Muscle of arm (tissue), 14 donors: ENCODE results near the gene CD163. TPM values are rescaled to one million over a fixed set of nuclear protein-coding genes. Genes with fewer than 3 reads are reported as not detected.
"Not testable (repeated sequence)": the region's sequence is repeated elsewhere in the genome, so short reads cannot be mapped to it uniquely, and the experiment has no call there.

ENCODE experiments used
- DNase-seq: peaks from one replicate; pipeline ENCODE4 v3.0.0-alpha.2; 2013
- long read RNA-seq, 11 donors: transcript quantifications; one replicate each; lab custom pipeline, GENCODE V29; 2026
- polyA plus RNA-seq, 12 donors: library from polyadenylated mRNA; unstranded; fragments of 120-200 nt; gene quantifications; one replicate each; pipeline ENCODE4 v1.2.1, GENCODE V29; 2013; ENCODE audit not compliant: insufficient read length in 12 of 12

CD163 gene
- 10 to 100 TPM in 9 of 12 donors, 1 to 10 TPM in 2, not detected in 1; 8.1 to 19.9 (median 15.9) TPM for polyA plus RNA-seq
- long read RNA-seq, donor 1 = 0 reads
- long read RNA-seq, donor 2, partial matches to known transcripts = 0 of 1 reads
- long read RNA-seq, donor 2, other reads (novel, unspliced or antisense) = 0 of 1 reads
- long read RNA-seq, donor 3, full-length matches to known transcripts = 1 of 1 reads
- long read RNA-seq, donor 3, partial matches to known transcripts = 0 of 1 reads
- long read RNA-seq, donor 3, other reads (novel, unspliced or antisense) = 0 of 1 reads
- long read RNA-seq, donor 4, partial matches to known transcripts = 0 of 2 reads
- long read RNA-seq, donor 4, other reads (novel, unspliced or antisense) = 0 of 2 reads
- long read RNA-seq, donor 5 = 0 reads
- long read RNA-seq, donor 6 = 0 reads
- long read RNA-seq, donor 7 = 0 reads
- long read RNA-seq, donor 8, full-length matches to known transcripts = 1 of 1 reads
- long read RNA-seq, donor 8, partial matches to known transcripts = 0 of 1 reads
- long read RNA-seq, donor 8, other reads (novel, unspliced or antisense) = 0 of 1 reads
- long read RNA-seq, donor 9, partial matches to known transcripts = 0 of 2 reads
- long read RNA-seq, donor 9, other reads (novel, unspliced or antisense) = 0 of 2 reads
- long read RNA-seq, donor 10, transcript CD163-203 (17 exons, 3,701 nt) = major isoform, 5 of 5 reads
- long read RNA-seq, donor 10, partial matches to known transcripts = 0 of 5 reads
- long read RNA-seq, donor 10, other reads (novel, unspliced or antisense) = 0 of 5 reads
- long read RNA-seq, donor 11, partial matches to known transcripts = 0 of 1 reads
- long read RNA-seq, donor 11, other reads (novel, unspliced or antisense) = 0 of 1 reads

DNA sequence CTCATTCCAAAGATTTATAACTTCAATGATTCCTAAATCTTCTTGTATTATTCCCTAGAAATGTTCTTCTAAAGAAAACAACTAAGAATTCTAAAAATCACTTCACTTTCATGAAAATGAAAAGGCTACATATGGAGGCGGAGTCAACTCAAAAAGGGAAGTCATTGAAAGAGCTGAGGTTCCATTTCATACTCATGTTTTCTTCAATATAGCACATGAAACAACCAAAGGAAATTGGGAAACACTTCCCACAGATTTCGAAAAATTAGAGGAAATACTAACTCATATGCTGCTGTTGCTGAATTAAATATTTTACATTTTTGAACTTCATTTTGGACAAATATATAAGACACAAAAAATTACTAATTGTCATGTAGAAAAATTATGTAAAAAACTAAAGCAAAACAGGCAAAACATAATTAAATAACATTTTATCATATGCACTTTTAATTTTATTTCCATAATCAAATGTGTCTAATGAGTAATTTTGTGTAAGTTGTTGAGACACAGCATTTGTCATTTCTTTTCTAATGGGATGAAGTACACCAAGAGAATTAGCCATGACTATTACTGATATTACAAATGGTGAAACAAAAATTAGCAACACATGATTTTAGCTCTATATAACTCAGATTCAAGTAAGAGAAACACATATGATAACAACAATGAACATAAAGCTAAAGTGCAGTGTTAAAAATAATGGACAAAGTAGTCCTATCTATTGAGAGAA, at the start of gene CD163:
TSS of gene CD163 (minus strand) at position 92 of the 730 bp plus-strand sequence. CDS start at position 5, 87 bp downstream.
- peak; percentile 12 for DNase-seq

DNA sequence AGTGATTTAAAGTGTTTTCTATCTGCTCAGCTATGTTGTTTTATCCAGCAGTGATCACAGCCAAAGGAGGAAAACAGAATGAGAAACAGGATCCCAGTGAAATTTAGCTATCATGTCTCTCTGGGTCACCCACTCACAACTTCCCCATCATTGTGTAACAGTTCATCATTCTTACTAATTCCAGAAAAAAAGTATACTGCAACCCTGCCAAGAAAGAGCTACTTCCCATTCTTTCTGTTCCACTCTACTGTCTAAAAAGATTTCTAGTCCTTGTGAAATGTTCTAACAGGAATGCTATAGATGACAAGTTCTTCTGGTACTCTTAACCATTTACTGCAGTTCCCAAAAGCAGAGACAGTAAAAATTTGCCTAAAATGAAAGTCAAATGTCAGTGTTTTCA, 39.2 kb upstream of the CD163 start:
- DNase-seq = no peak

DNA sequence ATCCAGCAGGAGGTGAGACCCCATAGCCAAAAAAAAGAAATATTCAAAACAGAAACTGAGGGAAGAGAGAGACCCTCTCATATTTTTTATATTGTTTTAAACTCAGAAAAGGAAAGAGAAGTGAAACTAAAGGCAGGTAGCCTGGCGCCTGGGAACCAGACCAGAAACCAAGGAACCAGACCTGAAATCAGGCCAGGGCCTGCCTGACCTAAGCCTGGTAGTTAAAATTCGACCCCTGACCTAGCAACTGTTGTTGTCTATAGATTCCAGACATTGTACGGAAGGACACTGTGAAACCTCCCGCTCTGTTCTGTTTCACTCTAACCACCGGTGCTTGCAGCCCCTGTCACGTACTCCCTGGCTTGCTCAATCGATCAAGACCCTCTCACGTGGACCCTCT, 38.5 kb upstream of the CD163 start:
- no peak for DNase-seq

DNA sequence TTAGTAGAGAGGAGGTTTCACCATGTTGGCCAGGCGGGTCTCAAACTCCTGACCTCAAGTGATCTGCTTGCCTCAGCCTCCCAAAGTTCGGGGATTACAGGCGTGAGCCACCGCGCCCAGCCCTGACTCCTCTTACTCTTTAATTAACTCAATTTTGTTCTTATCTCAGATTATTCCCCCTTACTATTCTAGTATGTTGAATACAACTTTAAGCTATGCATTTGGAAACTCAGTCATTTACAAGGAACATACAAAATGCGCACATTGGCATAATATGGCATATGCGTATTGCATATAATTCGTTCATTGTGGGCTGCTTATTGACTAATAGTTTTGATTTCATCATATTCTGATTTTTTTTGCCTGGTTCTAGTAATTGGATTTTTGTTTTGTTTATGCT, 10.8 kb upstream of the CD163 start:
- no peak for DNase-seq

DNA sequence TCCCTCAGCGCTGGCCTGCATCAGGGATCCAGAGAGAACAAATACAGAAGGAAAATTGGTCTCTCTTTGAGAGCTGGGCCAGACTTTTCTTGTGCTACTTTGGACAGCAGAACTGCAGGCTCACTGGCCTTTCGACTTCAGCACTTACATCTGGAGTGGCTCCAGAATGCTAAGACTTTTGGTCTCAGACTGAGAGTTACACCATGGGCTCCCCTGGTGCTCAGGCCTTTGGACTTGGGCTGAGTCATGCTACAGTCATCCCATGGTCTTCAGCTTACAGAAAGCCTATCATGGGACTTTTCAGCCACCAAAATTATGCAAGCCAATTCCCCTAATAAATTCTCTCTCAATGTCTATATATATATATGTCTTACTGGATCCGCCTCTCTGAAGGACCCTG, 9.0 kb upstream of the CD163 start:
- no peak for DNase-seq

DNA sequence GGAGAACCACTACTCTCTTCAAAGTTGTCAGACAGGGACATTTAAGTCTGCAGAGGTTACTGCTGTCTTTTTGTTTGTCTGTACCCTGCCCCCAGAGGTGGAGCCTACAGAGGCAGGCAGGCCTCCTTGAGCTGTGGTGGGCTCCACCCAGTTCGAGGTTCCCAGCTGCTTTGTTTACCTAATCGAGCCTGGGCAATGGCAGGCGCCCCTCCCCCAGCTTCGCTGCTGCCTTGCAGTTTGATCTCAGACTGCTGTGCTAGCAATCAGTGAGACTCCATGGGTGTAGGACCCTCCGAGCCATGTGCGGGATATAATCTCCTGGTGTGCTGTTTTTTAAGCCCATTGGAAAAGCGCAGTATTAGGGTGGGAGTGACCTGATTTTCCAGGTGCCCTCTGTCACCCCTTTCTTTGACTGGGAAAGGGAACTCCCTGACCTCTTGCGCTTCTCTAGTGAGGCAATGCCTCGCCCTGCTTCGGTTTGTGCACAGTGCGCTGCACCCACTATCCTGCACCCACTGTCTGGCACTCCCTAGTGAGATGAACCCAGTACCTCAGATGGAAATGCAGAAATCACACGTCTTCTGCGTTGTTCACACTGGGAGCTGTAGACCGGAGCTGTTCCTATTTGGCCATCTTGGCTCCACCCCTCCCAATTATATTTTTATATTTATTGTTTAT, 6.4 kb upstream of the CD163 start:
- DNase-seq = not testable (repeated sequence)

DNA sequence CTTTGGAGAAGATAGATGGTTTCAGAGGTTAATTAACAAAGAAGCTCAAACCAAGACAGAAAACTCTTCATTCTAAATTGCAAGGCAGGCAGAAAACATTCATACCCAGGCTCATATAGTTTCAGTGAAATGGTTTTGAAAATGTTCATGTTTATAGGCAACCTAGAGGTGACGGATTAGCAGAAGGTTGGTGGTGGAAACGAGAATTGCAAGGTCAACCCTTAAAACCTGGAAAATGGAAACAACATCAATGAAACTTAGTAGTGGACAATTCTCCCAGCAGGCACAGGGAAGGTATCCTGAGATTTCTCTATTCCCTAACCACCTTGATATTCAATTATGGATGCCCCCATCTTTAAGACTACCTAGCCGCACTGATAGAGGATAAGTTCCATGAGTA, 965 bp downstream of the CD163 start:
- DNase-seq = no peak

DNA sequence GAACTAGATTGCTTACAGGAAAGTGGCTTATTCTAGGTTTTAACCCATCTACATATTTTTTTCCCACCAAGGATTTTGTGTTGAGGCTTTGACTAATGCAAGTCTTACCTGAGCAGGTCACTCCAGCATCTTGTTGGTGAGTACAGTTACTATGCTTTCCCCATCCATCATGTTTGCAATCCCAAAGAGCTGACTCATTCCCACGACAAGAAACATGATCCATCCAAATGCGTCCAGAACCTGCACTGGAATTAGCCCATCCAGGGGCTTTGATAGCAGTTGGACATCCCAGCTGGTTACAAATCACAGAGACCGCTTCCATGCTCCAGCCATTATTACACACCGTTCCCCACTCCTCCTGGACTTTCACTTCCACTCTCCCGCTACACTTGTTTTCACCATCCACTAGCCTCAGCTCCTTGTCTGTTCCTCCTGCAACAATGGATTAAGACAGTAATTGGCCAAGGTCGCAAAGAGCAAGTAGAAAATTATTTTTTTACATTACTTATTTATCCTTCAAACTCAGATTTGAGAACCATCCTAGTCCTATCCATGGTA, 2.5 kb downstream of the CD163 start:
- DNase-seq = no peak

DNA sequence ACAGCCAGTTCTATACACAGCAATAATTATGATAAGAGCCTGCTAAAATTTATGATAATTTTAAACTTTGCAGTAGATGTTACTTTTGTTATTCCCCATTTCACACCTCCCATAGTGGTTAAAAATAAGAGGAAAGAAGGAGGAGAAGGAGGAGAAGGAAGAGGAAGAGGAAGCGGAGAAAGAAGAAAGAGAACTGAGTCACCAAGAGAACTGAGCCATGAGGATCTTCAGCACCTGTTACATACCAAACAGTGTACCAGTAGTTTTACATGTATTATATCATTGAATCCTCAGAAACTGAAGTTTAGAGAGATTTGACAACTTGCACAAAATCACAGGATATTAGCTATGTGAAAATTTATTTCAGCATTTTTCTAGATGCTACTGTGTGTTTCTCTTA, 3.9 kb downstream of the CD163 start:
- DNase-seq = no peak

DNA sequence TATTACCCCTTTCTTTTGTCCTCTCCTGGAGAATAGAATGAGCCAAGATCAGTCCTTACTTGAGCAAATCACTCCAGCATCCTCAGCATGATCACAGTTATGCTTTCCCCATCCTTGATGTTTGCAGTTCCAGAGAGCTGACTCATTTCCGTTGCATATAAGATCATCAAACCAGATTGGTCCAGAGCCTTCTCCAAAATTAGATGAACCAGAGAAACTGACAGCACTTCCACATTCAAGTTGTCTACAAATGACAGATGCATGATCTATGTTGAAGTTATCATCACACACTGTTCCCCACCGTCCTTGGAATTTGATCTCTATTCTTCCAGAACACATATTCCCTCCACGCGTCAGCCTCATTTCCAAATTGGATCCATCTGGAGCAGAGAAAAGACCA, 4.8 kb downstream of the CD163 start:
- DNase-seq = peak; percentile 12

DNA sequence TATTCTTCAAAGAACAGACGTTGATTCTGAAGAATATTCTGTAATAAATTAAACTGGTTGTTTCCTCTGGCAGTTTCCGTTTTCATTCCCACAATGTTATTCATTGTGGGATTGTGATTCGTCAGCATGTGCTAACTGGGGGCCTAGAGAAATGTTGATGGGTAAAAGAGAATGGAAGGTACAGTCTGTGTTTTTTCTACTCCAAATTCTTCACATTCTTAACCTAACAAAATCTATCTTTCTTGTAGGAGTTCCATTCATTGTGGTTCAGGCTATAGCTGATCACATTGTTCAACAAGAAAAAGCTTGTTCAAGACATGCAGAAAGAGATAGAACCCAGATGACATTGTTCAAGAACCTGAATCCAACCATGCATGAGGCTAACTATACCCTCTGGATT, 5.9 kb downstream of the CD163 start:
- DNase-seq = no peak

DNA sequence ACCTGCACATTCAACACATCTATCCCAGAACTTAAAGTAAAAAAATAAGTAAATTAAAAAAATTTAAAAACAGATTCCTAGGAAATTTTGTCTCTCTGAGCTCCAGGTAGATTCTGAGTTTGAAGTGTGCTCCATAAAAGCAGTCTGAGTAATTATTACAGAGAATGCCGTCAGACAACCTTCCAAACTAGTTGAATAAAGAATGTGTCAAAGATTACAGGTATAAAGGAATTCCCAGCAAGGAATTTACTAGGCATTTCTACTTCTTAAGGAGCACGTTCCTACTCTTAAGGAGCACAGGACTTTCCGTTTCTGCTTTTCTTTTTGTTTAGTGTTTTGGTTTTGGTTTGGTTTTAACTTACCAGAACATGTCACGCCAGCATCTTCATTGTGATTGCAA, 7.1 kb downstream of the CD163 start:
- DNase-seq = no peak

DNA sequence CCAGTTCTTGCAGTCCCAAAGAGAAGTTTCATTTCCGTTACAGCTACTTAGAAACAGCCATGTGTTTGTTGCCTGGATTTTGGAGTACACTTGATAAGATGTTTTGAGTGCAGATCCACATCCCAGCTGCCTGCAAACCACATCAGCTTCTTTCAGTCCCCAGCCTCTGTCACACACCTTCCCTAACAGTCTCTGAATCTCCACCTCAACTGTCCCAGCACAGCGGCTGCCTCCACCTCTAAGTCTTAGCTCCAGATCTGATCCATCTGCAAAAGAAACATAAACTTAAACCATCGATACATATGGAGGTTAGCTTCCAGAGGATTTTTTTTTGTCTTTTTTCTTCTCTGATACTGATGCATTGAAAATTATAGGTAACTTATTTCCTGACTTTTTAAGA, 8.4 kb downstream of the CD163 start:
- no peak for DNase-seq

DNA sequence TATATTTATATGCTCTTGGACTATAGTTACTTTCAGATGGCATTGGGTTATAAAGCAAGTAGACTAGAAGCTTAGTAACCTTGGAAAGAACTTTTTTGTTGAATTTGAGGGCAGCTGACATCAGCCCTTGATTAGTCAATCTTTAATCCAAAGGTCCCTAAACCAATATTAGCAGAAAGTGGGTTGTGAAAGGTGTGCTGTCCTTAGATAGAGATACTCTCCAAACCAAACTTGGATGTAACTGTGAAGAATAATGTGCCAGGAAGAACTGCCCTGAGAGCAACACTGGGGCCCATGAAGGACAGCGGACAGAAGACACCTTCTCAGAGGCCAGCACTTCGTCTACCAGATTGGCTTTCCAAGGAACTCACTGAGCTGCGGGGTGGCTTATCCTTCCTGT, 10.6 kb downstream of the CD163 start:
- DNase-seq = no peak

DNA sequence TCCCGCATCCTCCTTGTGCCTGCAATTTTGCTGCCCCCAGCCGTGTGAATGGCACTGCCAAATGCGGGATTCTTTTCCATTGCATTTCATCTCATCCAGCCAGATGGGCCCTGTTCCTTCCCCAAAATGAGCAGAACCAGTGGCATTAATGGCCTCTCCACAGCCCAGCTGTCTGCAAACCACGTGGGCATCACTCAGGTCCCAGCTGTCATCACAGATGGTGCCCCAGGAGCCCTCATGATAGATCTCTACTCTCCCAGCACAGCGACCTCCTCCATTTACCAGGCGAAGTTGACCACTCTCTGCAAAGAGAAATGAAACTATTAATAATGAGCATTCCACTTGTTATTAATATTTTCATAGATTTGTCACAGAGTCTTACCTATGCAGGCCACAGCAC, 17.1 kb downstream of the CD163 start:
- no peak for DNase-seq

DNA sequence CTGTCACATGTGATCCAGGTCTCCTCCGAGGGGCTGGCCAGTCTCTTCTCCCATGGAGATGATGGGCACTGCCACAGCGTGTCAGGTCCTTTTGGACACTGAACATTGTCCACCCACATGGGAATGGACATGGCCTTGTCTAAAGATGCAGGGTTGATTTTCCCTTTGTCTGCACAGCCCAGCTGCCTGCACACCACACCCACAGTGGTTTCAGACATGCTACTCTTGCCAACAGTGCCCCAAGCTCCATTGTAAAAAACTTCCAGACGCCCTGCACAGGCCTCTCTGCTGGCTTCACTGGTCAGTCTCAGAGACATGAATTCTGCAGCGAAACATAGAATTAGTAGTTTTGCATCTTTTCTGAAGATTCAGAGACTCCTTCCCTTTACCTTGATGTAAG, 18.5 kb downstream of the CD163 start:
- no peak for DNase-seq

DNA sequence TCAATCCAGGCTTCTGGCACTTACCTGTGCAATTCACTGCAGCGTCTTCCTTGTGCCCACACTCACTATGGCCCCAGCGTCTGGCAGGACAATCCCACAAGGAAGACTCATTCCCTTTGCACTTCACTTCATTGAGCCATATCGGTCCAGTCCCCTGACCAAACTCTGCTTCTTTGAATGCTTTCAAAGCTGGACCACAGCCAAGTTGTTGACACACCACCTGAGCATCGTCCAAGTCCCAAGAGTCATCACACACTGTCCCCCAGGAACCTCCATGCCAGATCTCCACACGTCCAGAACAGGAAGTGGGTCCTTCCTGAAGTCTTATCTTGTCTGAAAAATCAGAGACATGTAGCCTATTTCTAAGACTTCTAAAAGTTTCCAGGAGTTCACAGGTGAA, 20.2 kb downstream of the CD163 start:
- DNase-seq = no peak

DNA sequence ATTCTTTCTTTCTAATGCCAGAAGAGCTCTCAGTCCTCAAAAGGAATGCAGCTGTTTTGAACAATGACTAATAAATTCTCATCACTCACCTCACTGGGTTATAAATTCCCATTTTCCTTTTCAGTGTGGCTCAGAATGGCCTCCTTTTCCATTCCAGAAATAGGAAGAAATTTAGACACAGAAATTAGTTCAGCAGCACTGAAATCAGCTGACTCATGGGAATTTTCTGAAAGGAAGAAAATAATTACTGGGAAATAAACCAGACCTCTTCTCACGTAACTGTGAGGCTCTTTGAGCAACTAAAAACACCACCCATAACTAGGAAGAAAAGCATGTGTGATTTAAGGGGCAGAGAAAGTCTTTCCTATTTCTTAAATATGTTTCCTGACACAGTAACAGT, 23.8 kb downstream of the CD163 start:
- DNase-seq = no peak

DNA sequence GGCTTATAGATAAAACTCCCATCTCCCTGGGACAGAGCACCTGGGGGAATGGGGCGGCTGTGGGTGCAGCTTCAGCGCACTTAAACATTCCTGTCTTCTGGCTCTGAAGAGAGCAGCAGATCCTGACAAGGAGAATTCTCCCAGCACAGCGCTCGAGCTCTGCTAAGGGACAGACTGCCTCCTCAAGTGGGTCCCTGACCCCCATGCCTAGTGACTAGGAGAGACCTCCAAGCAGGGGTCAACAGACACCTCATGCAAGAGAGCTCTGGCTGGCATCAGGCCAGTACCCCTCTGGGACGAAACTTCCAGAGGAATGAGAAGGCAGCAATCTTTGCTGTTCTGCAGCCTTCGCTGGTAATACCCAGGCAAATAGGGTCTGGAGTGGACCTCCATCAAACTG, 31.5 kb downstream of the CD163 start:
- DNase-seq = no peak

DNA sequence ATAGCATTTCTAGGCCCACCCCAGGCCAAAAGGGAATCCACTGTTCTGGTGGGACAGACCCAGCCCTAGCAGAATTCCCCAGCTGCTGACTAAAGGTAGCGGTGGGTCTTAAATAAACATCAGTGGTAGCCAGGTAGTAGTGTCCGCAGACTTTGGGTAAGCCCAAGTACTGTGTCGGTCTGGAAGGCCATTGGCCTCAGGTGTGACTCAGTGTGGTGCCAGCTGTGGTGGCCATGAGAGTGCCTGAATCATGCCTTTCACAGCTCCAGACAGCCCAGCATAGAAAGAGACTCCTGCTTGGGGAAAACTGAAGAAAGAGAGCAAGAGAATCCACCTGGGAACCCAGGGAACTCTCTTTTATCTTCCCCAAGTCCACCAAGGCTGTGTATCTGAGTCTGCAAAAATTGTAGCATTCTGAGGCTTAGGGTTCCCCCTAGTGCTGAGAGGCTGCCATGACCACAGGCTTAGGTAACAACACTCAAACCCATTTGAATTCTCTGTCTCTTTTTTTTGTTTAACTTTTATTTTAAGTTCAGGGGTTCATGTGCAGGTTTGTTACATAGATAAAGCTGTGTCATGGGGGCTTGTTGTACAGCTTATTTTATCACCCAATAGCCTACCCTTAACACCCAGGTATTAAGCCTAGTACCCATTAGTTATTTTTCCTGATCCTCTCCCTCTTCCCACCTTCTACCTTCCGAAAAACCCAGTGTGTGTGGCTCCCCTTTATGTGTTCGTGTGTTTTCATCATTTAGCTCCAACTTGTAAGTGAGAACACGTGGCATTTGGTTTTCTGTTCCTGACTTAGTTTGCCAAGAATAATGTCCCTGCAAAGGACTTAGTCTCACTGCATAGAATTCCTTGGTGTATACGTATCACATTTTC, 43.0 kb downstream of the CD163 start:
- peak; percentile 29 for DNase-seq
